Measurements from ENCODE around the gene HSD3B7. TPM values are rescaled to one million over a fixed set of nuclear protein-coding genes. Genes with fewer than 3 reads are reported as not detected.

Gene HSD3B7
- total RNA-seq, 2 experiments from 2014 or later: 2.4 to 3.3 TPM

DNA sequence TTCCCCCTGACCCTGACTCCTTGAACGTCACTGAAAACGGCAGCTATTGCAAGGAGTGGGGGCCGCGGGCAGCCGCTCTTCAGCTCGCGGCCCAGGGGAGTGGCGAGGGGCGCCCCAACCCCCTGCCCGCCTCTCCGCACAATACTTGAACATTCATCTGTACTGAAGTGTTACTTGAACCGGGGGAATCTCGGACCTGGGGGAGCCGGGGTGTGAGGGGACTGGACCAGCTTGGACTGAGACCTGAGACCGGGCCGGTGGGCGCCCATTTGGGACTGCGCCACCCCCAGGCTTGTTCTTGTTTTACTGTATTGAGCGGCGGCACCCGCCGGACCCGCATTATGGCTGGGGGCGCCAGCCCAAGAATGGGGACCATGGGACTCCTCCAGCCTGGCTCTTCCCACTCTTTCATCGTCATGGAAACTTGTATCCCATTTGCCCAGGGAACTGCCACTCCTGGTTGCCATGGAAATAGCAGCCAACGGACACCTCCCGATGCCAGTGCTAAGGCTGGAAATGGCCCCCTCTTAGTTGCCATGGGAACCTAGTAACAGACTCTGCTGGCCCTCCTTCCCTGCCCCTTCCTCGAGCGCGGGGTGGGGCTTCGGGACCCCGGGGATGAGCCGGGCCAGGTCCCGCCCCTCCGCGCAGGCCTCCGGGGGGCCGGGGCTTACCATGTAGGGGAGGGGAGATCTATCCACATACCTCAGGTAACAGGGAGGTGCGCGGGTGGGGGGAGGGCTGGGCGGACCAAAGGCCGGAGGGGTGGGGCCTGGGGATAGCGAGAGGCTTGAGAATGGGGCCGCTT, 36.9 kb upstream of the HSD3B7 start:
- no peak for TF ChIP-seq EZH2phosphoT487 (IDR thresholded peaks at IDR 0.05; ENCODE audit: borderline replicate concordance, low read depth, low read length)
- TF ChIP-seq, protein P1, sequence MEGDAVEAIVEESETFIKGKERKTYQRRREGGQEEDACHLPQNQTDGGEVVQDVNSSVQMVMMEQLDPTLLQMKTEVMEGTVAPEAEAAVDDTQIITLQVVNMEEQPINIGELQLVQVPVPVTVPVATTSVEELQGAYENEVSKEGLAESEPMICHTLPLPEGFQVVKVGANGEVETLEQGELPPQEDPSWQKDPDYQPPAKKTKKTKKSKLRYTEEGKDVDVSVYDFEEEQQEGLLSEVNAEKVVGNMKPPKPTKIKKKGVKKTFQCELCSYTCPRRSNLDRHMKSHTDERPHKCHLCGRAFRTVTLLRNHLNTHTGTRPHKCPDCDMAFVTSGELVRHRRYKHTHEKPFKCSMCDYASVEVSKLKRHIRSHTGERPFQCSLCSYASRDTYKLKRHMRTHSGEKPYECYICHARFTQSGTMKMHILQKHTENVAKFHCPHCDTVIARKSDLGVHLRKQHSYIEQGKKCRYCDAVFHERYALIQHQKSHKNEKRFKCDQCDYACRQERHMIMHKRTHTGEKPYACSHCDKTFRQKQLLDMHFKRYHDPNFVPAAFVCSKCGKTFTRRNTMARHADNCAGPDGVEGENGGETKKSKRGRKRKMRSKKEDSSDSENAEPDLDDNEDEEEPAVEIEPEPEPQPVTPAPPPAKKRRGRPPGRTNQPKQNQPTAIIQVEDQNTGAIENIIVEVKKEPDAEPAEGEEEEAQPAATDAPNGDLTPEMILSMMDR (conservative IDR thresholded peaks at IDR 0.05; ENCODE audit: low read length): no peak
- Histone ChIP-seq H3K36me3 (ENCODE audit: insufficient read depth, low read length) (peaks cover 15% of the 10 kb centered on the region), H3K4me3 (ENCODE audit: low read depth, low read length, poor library complexity, severe bottlenecking) (peak overlapping the region; percentile 72), H2AFZ (ENCODE audit: low read length) (no peak overlapping the region), H3K9me3 (ENCODE audit: low read length) (no peaks in the 10 kb centered on the region), H3K4me1 (ENCODE audit: insufficient read depth, low read length, poor library complexity, severe bottlenecking) (peaks cover 24% of the 10 kb centered on the region), H3K4me2 (ENCODE audit: low read length) (peak overlapping the region; percentile 77), H3K9me2 (ENCODE audit: insufficient read depth, low read length) (no peaks in the 10 kb centered on the region), H3K79me2 (ENCODE audit: insufficient read depth, low read depth, low read length) (no peaks in the 10 kb centered on the region), H3K27ac (ENCODE audit: low read depth, low read length, poor library complexity, severe bottlenecking) (no peak overlapping the region), H4K20me1 (ENCODE audit: insufficient read depth, low read length) (no peaks in the 10 kb centered on the region)
- ChIA-PET POLR2A (no interaction called here), CTCF (ENCODE audit: unreplicated experiment) (no interaction called here)
- intact Hi-C loops (cut with micrococcal nuclease; ENCODE audit: unreplicated experiment): no loop called here
- TSS peak; percentile 53 for BruUV-seq (replicated peaks)
- DNase-seq (ENCODE audit: low spot score): no peak

- ChIA-PET POLR2A (no interaction called here), CTCF (ENCODE audit: unreplicated experiment) (interaction anchor here (0.6 kb wide), 1 partner anchor 414 kb away, joined by 19 read pairs; no protein-coding TSS in a partner anchor)
- intact Hi-C loops (cut with micrococcal nuclease; ENCODE audit: unreplicated experiment): no loop called here
- no TSS peak for BruUV-seq (replicated peaks)
- TF ChIP-seq EZH2phosphoT487 (IDR thresholded peaks at IDR 0.05; ENCODE audit: borderline replicate concordance, low read depth, low read length): no peak
- TF ChIP-seq, protein P1 (conservative IDR thresholded peaks at IDR 0.05; ENCODE audit: low read length): no peak
- peak within 1 kb of the TSS; percentile 38 for H3K27ac ChIP-seq (ENCODE audit: low read depth, low read length, poor library complexity, severe bottlenecking)
- peak; percentile 66 for DNase-seq (ENCODE audit: low spot score)
- no peaks in the 10 kb centered on the region for H3K9me2 ChIP-seq (ENCODE audit: insufficient read depth, low read length)
- H2AFZ ChIP-seq (ENCODE audit: low read length): peak within 1 kb of the TSS; percentile 61
- no peaks in the 10 kb centered on the region for H3K79me2 ChIP-seq (ENCODE audit: insufficient read depth, low read depth, low read length)
- H3K4me1 ChIP-seq (ENCODE audit: insufficient read depth, low read length, poor library complexity, severe bottlenecking): peaks cover 31% of the 10 kb centered on the region
- peak within 1 kb of the TSS; percentile 77 for H3K4me2 ChIP-seq (ENCODE audit: low read length)
- H3K9me3 ChIP-seq (ENCODE audit: low read length): no peaks in the 10 kb centered on the region
- no peaks in the 10 kb centered on the region for H4K20me1 ChIP-seq (ENCODE audit: insufficient read depth, low read length)
- peaks cover 10% of the 10 kb centered on the region for H3K36me3 ChIP-seq (ENCODE audit: insufficient read depth, low read length)
- peak within 1 kb of the TSS; percentile 72 for H3K4me3 ChIP-seq (ENCODE audit: low read depth, low read length, poor library complexity, severe bottlenecking)
These were observed 36.0 kb upstream of the HSD3B7 start, which contains the start of gene ORAI3 for GRCh38 chr16:30948667-30949649. TSS of gene ORAI3 (plus strand) at chr16:30949068. CDS start at chr16:30949290, 222 bp downstream.

Measured in OCI-LY7 (cell line).